GM19035 (cell line): ENCODE data around the gene EDRF1.

ENCODE experiments used
- ATAC-seq: cut with Tn5 transposase; IDR thresholded peaks from one replicate; pipeline ENCODE4 v1.9.1; 2021; ENCODE audit not compliant: unreplicated experiment

Gene EDRF1

GRCh38 chr10:125761961-125762360 is 42.5 kb downstream of the EDRF1 start:
- no peak for ATAC-seq

- no peak for ATAC-seq
Observed at GRCh38 chr10:125762692-125763648, 43.5 kb downstream of the EDRF1 start.

- no peak for ATAC-seq
Observed at GRCh38 chr10:125765835-125766234, 46.3 kb downstream of the EDRF1 start.

DNA sequence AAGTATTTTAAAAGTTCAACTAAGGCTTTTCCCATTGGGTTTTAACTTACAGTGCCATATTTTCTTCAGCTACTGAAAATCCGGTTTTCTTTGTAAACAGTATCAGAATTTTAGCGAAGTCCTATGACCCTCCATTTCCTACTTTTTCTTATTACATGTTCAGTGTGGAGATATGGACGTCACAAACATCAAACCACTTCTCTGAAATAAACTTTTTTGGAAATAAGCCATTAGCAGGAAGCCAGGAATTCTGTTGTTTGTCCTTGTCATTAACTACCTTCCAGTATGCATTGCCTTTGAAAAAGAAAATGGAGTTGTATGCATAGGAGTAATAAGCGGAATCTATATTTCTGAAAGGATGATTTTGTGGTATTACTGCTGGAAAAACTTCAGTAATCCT is 47.0 kb downstream of the EDRF1 start:
- ATAC-seq: no peak

DNA sequence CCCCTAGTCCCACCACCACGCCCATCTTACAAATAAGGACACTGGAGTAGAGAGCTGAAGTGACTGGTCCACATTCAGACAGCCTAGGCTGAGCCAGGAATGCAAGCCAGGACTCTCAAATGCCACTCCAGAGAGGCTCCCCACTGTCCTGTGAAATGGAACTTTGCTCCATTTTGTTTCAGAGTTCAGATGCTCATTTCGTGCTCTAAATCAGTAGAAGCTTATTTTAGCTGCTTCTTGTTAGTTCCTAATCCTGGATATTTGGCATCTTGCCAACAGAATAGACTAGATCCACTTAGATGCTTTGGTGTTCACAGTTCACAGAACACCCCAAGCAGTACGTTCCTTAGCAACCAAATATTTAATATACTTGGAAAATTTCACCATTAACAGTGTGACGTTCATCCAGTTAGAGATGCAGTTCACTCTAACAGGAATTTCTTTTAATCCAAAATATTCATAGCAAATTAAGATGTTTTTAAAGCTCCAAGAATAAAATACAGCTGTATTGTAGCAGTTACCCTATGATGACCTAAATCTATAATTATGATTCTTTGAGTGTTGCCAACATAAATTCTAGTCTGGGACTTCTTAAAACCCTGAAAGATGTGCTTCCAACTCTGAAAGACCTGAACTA is 48.8 kb downstream of the EDRF1 start:
- ATAC-seq: no peak

- no peak for ATAC-seq
Observed at GRCh38 chr10:125769175-125769574, 49.7 kb downstream of the EDRF1 start.

DNA sequence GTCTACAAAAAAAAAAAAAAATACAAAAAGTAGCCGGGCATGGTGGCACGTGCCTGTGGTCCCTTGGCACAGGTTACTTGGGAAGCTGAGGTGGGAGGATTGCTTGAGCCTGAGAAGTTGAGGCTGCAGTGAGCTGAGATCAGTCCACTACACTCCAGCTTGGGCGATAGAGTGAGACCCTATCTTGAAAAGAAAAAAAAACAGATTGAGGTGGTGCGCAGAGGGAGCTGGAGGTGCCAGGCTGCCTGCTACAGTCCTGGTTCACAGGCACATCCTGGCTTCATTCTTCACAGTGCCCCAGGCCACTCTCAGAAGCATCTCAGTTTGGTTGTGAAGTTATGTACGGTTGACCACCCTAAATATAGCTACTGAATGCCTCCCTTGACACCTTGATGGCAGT is 51.3 kb downstream of the EDRF1 start:
- no peak for ATAC-seq

DNA sequence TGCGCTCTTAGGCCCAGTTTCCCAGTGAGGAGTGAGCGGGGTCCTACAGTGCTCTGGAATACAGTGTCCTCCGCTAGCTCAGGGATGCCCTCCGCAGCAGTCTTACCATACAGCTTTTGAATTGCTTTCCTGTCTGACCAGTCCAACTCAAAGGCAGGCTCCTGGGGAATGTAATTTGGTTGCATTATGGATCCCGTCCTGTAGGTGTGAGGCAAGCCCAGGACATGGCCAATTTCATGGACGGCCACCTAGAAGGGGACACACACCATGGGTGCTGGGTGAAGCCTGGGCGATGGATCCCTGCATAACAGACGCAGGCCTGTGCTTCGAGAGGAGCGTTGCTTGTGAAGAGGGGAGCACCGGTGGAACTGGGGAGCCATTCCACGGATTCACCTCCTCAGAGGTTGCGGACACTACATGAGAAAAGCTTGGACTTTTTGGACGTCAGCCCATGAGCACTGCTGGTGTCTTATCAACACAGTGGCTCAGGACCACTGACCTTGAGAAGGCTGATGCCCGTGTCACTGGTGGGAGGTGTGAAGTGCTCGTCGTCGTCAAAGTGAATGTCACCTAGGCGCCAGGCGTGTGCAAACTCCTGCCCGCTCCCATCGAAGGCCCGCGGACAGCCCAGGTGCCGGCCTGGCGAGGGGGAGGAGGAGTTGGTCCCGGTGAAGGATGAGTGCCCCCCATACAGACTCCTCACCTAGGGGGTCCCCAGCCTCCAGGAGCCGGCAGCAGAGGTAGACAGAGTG is 52.8 kb downstream of the EDRF1 start:
- ATAC-seq: no peak

DNA sequence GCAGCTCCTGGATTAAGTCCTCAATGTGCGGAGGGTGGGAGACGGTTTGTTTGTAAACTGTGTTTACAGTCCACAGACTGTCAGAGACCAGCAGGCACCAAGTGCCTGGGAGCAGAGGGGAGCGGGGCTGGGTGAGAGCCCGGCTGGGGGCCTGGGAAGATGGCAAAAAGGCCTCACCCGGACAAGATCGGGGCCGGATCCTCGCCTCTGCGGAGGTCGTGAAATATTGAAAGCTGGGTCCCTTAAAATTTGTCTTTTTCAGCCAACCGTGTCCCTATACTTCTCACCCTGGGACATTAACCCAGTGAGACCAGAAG is 53.3 kb downstream of the EDRF1 start:
- ATAC-seq: no peak

DNA sequence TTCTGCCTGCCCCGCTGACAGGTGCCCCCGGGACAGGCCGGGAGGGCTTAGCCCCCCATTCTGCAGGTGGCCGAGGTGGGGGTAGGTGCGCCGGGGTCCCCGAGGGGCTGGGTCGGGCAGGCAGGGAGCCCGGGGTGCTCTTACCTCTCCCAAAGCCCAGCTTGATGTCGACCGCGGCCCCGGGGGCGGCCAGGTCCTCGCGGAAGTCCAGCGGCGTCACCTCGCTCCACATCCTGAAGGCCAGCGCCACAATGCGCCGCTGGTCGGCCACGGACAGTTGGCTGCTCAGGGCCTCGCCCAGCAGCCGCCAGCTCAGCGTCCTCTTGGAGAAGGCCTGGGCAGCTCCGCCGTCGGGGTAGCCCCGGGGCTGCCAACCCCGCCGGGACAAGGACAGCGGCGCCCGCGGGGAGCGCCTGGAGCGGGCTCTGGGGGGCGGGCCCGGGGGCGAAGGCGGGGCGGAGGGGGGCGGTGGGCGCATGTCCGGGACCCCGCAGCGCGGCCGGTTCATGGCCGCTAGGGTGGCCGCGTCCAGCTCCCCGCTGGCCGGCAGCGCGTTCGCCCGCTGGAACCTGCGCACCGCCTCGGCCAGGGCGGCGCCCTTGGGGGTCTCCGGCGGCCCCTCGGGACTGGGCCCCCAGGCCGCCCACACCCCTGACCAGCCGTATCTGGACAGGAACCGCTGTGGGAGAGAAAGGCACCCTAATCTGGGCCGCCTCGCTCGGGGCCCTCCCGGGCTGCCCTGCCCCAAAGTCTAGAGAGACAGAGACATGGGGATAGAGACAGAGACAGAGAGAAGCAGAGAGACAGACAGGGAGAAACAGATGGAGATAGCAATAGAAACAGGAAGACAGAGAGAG is 54.4 kb downstream of the EDRF1 start:
- no peak for ATAC-seq

GRCh38 chr10:125774581-125775191 is 55.2 kb downstream of the EDRF1 start:
- no peak for ATAC-seq

- ATAC-seq: no peak
Observed at GRCh38 chr10:125775491-125776106, 56.1 kb downstream of the EDRF1 start, which contains the start of gene MMP21. Gene MMP21, minus strand, starts transcription at chr10:125775821. Its CDS starts 0 bp downstream, at chr10:125775821.

DNA sequence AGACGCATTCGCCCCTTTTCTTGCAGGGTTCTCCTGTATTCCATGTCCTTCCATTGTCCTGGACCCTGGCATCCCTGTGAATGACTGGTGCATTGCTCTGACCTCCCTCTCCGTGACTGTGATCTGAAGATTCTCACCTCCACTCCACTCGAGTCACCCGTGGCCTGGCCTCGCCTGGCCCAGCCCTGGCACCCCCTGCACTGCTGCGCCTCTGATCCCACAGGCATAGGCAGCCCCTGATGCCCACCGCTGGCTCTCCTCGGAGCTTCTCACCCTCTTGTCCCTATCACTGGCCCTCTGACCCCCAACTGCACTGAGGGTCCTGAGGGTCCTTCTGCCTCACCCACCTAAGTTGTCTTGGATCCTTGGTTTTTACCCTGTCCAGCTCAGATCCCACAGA is 58.3 kb downstream of the EDRF1 start:
- no peak for ATAC-seq

DNA sequence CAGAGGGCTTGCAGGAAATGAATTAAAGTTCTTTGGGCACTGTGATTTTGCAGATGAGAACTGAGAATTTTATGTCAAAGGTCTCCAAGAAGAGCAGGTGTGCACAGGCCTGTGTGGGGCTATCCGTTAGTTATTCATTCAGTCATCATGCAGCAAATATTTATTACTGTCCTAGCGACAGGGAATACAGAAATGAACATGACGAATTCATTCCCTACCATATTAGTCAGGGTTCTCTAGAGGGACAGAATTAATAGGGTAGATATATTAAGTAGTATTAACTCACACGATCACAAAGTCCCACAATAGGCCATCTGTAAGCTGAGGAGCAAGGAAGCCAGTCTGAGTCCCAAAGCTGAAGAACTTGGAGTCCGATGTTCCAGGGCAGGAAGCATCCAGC is 59.0 kb downstream of the EDRF1 start:
- ATAC-seq: no peak

DNA sequence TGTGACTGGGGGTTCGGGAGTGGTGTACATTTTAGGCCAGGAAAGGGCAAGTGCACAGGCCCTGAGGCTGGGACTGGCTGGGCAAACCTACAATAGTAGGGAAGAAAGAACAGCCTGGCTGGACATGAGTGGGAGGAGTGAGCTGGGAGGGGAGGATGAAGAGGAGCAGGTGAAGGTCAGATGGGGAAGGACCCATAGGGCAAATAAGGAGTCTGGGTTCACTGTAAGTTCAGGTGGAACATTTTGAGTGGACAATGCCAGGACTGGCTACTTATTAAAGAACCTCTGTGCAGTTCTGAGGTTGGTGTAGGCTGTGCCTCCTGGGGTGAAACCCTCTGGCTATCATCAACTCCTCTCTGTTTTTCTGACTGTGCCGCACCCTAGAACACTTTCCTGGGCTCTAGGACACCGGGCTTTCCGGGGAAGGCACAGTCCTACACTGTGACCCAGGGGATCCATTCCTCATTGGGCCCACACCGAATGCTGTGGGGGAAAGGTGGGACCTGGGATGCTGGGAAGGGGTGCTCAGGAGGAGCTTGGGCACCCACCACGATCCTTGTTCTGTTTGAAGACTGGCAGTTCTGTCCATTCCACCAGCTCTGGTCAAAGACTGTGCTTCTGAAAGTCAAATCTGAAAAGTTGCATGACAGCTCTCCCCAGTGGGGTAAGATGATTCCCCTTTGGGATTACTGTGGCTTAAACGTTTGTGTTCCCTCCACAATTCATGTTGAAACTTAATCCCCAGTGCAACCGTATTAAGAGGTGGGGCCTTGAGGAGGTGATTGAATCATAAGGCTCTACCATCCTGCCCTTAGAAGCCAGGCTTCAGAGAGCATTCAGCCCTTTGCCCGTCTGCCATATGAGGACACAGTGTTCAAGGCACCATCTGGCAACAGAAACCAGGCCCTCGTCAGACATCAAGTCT is 60.2 kb downstream of the EDRF1 start:
- ATAC-seq: no peak

DNA sequence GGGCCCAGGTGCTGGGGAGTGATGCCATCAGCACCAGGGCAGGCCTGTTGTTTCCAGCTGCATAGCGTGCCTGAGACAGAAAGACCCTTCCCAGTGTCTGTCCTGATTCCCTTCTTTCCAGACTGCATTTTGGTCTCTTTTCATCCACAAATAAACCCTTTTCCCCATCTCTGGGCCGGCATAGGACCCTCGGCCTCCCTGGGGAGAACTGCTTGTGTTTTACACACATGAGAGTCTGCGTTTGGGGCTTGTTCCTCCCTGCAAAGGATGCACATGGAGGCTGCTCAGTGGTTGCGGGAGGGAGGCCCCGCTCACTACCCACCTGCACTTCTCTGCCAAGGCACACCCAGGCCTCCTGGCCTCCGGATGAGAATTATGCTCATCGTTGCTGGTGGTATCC is 61.9 kb downstream of the EDRF1 start:
- no peak for ATAC-seq

DNA sequence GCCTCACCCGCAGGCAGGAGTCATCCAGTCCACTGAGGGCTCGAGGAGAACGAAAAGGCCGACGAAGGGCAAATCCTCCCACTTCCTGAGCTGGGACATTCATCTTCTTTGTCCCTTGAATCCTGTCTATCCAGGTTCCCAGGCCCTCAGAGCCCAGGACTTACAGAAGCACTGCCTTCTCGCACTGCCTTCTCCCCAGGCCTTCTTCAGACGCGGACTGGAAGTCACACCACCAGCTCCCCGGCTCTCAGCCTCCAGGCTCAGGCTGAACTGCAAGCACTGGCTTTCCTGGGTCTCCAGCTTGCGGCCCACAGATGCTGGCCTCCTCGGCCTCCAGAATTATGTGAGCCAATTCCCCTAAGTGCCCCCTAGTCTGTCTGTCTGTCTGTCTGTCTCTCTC is 62.5 kb downstream of the EDRF1 start:
- no peak for ATAC-seq

- ATAC-seq: no peak
Observed at GRCh38 chr10:125782616-125783015, 63.1 kb downstream of the EDRF1 start.

DNA sequence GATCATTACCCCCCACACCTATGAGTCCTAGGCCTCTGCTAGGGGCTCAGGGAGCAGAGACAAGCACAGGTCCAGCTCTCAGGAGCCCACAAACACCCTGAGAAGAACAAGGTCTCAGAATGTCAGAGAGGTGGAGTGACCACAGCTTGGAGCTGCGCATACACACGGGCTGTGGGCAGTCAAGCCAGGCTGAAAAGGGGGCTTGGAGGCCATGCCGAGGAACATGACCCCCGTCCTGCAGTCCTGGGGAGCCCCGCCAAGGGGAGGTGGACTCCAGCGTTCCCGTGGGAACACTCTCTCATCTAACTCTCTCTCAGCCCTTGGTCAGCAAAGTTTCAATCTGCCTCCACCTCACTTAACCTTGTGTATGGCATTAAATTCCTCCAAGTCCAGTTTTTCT is 63.9 kb downstream of the EDRF1 start:
- ATAC-seq: no peak
